CD4-positive, alpha-beta T cell (primary cell): ENCODE measurements around the gene TMEM260. TPM values are rescaled to one million over a fixed set of nuclear protein-coding genes. Genes with fewer than 3 reads are reported as not detected.
A peak's percentile ranks its signal among the peaks of the same experiment; 100 is the strongest.

Source experiments
- ATAC-seq: fragments of 200-7000 bp; cut with Tn5 transposase; one replicate; pipeline ENCODE4 v1.10.0; 2022; ENCODE audit warnings: mild to moderate bottlenecking; ENCODE audit not compliant: poor library complexity
- CTCF ChIA-PET: fragments of 350-600 bp; sonication (Branson Sonifier 250); formaldehyde crosslinking; loops from one replicate; lab custom pipeline; 2021; ENCODE audit warnings: antibody characterized with exemption, inconsistent platforms; lab: Charles Lee
- POLR2A ChIA-PET: fragments of 350-600 bp; sonication (Branson Sonifier 250); formaldehyde crosslinking; loops from one replicate; lab custom pipeline; 2021; ENCODE audit warnings: antibody characterized with exemption, inconsistent platforms; lab: Charles Lee
- DNase-seq, 14 experiments: peaks; one replicate each; pipeline ENCODE4 v3.0.0-alpha.2; 2013 to 2020; ENCODE audit warnings: mixed read lengths in 2 of 14
- H3K27ac ChIP-seq, 2 donors: one replicate each; pipeline versions ENCODE4 v1.5.1 to v1.7.0; 2013; ENCODE audit warnings: low read length in 2 of 2, low read depth in 1 of 2, mild to moderate bottlenecking in 1 of 2
- H3K27me3 ChIP-seq, 2 experiments: 1 replicate in 1 of 2; 2 replicates in 1 of 2; pipeline versions ENCODE4 v1.6.1 to v1.7.0; 2013; ENCODE audit warnings: low read length in 2 of 2, control low read depth in 1 of 2, mild to moderate bottlenecking in 1 of 2, moderate library complexity in 1 of 2; ENCODE audit not compliant: insufficient read depth in 2 of 2, control insufficient read depth in 1 of 2
- H3K36me3 ChIP-seq: one replicate; pipeline ENCODE4 v1.6.1; 2013; ENCODE audit warnings: low read length, control low read depth; ENCODE audit not compliant: insufficient read depth
- H3K4me1 ChIP-seq: one replicate; pipeline ENCODE4 v1.6.1; 2013; ENCODE audit warnings: low read length, control low read depth; ENCODE audit not compliant: insufficient read depth
- H3K4me3 ChIP-seq: one replicate; pipeline ENCODE4 v1.5.1; 2013; ENCODE audit warnings: mild to moderate bottlenecking, low read length, moderate library complexity
- H3K9me3 ChIP-seq, 2 experiments: 1 replicate in 1 of 2; 2 replicates in 1 of 2; pipeline versions ENCODE4 v1.6.1 to v1.7.0; 2013; ENCODE audit warnings: low read length in 2 of 2, mild to moderate bottlenecking in 2 of 2, control low read depth in 1 of 2, moderate library complexity in 1 of 2; ENCODE audit not compliant: control insufficient read depth in 1 of 2, insufficient read depth in 1 of 2
- H3K27ac Mint-ChIP-seq: one replicate; pipeline ENCODE4 v1.8.0; 2020; ENCODE audit warnings: mixed read lengths
- H3K27me3 Mint-ChIP-seq: one replicate; pipeline ENCODE4 v1.8.0; 2021; ENCODE audit warnings: mixed read lengths
- H3K36me3 Mint-ChIP-seq: one replicate; pipeline ENCODE4 v1.8.0; 2021; ENCODE audit warnings: low read depth, mixed read lengths
- H3K4me1 Mint-ChIP-seq: one replicate; pipeline ENCODE4 v1.8.0; 2021; ENCODE audit warnings: low read depth, mixed read lengths
- H3K4me3 Mint-ChIP-seq: one replicate; pipeline ENCODE4 v1.8.0; 2020; ENCODE audit warnings: mild to moderate bottlenecking, mixed read lengths
- H3K9me3 Mint-ChIP-seq: one replicate; pipeline ENCODE4 v1.8.0; 2020; ENCODE audit warnings: mixed read lengths
- CTCF ChIP-seq: fragments of 200-600 bp; IDR thresholded peaks from one replicate; pipeline ENCODE4 v1.8.0; 2022; ENCODE audit warnings: antibody characterized with exemption, mild to moderate bottlenecking
- intact Hi-C, 2 experiments: fragments of 100-400 bp; cut with DNase I in 1 of 2; cut with micrococcal nuclease in 1 of 2; formaldehyde crosslinking; loops; one replicate each; pipeline versions ENCODE4 v1.15.1 to v1.9.0; 2023 to 2025; cut with DNase I, micrococcal nuclease
- total RNA-seq, 174 experiments: library from RNA in 2 of 174; stranded (reverse) in 2 of 174; gene quantifications; one replicate each; pipeline ENCODE4 v1.2.3 and lab custom pipeline; 2021 to 2026

Gene TMEM260
- total RNA-seq, 2 experiments from 2014 or later = 8.7 to 9.2 TPM

- H3K9me3 Mint-ChIP-seq = no peaks in the 10 kb centered on the region
- peak in 2 of 14 experiments; percentile 8 to 10 for DNase-seq
- no peaks in the 10 kb centered on the region for H3K4me1 Mint-ChIP-seq
Measured at GRCh38 chr14:56659964-56660551, 80.5 kb downstream of the TMEM260 start.

GRCh38 chr14:56660677-56661389 is 81.2 kb downstream of the TMEM260 start:
- Mint-ChIP-seq H3K27ac (no peak overlapping the region), H3K9me3 (no peaks in the 10 kb centered on the region), H3K4me1 (no peaks in the 10 kb centered on the region), H3K4me3 (no peak overlapping the region), H3K36me3 (no peaks in the 10 kb centered on the region), H3K27me3 (no peaks in the 10 kb centered on the region)
- Histone ChIP-seq H3K9me3 (no peaks in the 10 kb centered on the region), H3K36me3 (no peaks in the 10 kb centered on the region), H3K4me3 (no peak overlapping the region), H3K27ac (no peak overlapping the region), H3K27me3 (no peaks in the 10 kb centered on the region), H3K4me1 (no peaks in the 10 kb centered on the region)
- no peak for ATAC-seq
- no peak for DNase-seq
- POLR2A ChIA-PET = no interaction called here
- CTCF ChIA-PET = no interaction called here
- intact Hi-C loops = no loop called here
- no peak for TF ChIP-seq CTCF

More at GRCh38 chr14:56659964-56660551, 80.5 kb downstream of the TMEM260 start:
- ChIA-PET CTCF (interaction anchor here (1.3 kb wide), 1 partner anchor 656 kb away, joined by 4 read pairs; no protein-coding TSS in a partner anchor), POLR2A (no interaction called here)
- intact Hi-C loops = loop anchor here in 1 of 2 experiments (10.0 kb wide), 1 partner anchor 655 kb away; no protein-coding TSS in a partner anchor
- Histone ChIP-seq H3K9me3 (no peaks in the 10 kb centered on the region), H3K27me3 (no peaks in the 10 kb centered on the region), H3K36me3 (no peaks in the 10 kb centered on the region), H3K27ac (no peak overlapping the region), H3K4me1 (no peaks in the 10 kb centered on the region), H3K4me3 (no peak overlapping the region)
- Mint-ChIP-seq H3K27ac (no peak overlapping the region), H3K4me3 (no peak overlapping the region), H3K27me3 (no peaks in the 10 kb centered on the region), H3K36me3 (no peaks in the 10 kb centered on the region)
- peak; percentile 27 for TF ChIP-seq CTCF
- ATAC-seq = no peak

- Histone ChIP-seq H3K4me1 (no peaks in the 10 kb centered on the region), H3K9me3 (no peaks in the 10 kb centered on the region), H3K27me3 (no peaks in the 10 kb centered on the region), H3K27ac (no peak overlapping the region), H3K36me3 (no peaks in the 10 kb centered on the region), H3K4me3 (no peak overlapping the region)
- Mint-ChIP-seq H3K9me3 (peaks cover 2% of the 10 kb centered on the region), H3K27me3 (no peaks in the 10 kb centered on the region), H3K27ac (no peak overlapping the region), H3K36me3 (no peaks in the 10 kb centered on the region), H3K4me1 (no peaks in the 10 kb centered on the region), H3K4me3 (no peak overlapping the region)
- ChIA-PET POLR2A (no interaction called here), CTCF (no interaction called here)
- TF ChIP-seq CTCF = no peak
- ATAC-seq (no peak), DNase-seq (no peak)
- intact Hi-C loops = no loop called here
Measured at GRCh38 chr14:56661478-56661877, 81.9 kb downstream of the TMEM260 start.
